NCI-H2196 (cell line): ENCODE measurements around the gene ADRM1.

Experiments used
- DNase-seq: peaks from one replicate; lab custom pipeline; 2025; ENCODE audit not compliant: unreplicated experiment; lab: John Stamatoyannopoulos, UW

The ADRM1 gene

GRCh38 chr20:62353289-62354030 lies 50.7 kb downstream of the ADRM1 start:
- no peak for DNase-seq

- DNase-seq, result no peak
These were observed 51.4 kb downstream of the ADRM1 start for GRCh38 chr20:62354031-62354808.

GRCh38 chr20:62354811-62355341 lies 52.1 kb downstream of the ADRM1 start:
- no peak for DNase-seq

GRCh38 chr20:62355516-62355877 lies 52.7 kb downstream of the ADRM1 start:
- DNase-seq, result peak; percentile 76

GRCh38 chr20:62355878-62356588 lies 53.2 kb downstream of the ADRM1 start:
- DNase-seq, result peak; percentile 45

- DNase-seq, result no peak
These were observed 53.9 kb downstream of the ADRM1 start for GRCh38 chr20:62356589-62357186.

GRCh38 chr20:62357187-62357667 lies 54.4 kb downstream of the ADRM1 start:
- peak; percentile 58 for DNase-seq

- DNase-seq, result no peak
These were observed 54.9 kb downstream of the ADRM1 start for GRCh38 chr20:62357681-62358080.
